K562 (cell line): ENCODE data around the gene SIRT7. TPM values are rescaled to one million over a fixed set of nuclear protein-coding genes. Genes with fewer than 3 reads are reported as not detected.
A peak's percentile ranks its signal among the peaks of the same experiment; 100 is the strongest.

Experiments used
- ATAC-seq: fragments of 200-7000 bp; cut with Tn5 transposase; 3 replicates; pipeline ENCODE4 v1.9.1; 2020; ENCODE audit warnings: moderate library complexity
- BruUV-seq: library from RNA; stranded (reverse); fragments of 400-500 nt; replicated peaks from 2 replicates; lab custom pipeline; 2021; lab: Mats Ljungman, UMichigan
- CTCF ChIA-PET: fragments of 300-600 bp; formaldehyde crosslinking; extraction: SDS; loops from one replicate; lab custom pipeline; 2021; ENCODE audit warnings: low intra/inter-chr PET ratio; lab: Yijun Ruan, JAX
- POLR2A ChIA-PET: fragments of 300-600, 350-650 bp; sonication (Branson Sonifier 250); formaldehyde crosslinking; extraction: SDS; loops from one replicate; lab custom pipeline; 2021; ENCODE audit warnings: antibody characterized with exemption, inconsistent platforms; lab: Yijun Ruan, JAX
- DNase-seq, 4 experiments: peaks; one replicate each; pipeline versions ENCODE4 v3.0.0 to v3.0.0-alpha.2; 2011 to 2018; ENCODE audit warnings: low spot score in 3 of 4, mixed read lengths in 3 of 4; ENCODE audit errors: extremely low read depth in 1 of 4
- FAIRE-seq: peaks from 2 replicates; lab custom pipeline; 2011; peaks lifted over from hg19 to GRCh38; lab: Jason Lieb, UNC
- H2AFZ ChIP-seq: 2 replicates; pipeline ENCODE4 v1.6.0; 2011; ENCODE audit warnings: low read depth, low read length, control low read depth, inconsistent platforms
- H3K27ac ChIP-seq: fragments of 200-600 bp; 3 replicates; pipeline ENCODE4 v1.8.0; 2011; ENCODE audit warnings: low read depth, mild to moderate bottlenecking, control low read depth, inconsistent platforms, low read length, moderate library complexity, mixed read lengths; ENCODE audit errors: extremely low read depth
- H3K27me3 ChIP-seq, 2 experiments: fragments of 300-600 bp in 1 of 2; 2 replicates in 1 of 2; 3 replicates in 1 of 2; pipeline versions ENCODE4 v1.6.0 to v1.8.0; 2011; ENCODE audit warnings: inconsistent platforms in 2 of 2, low read length in 2 of 2, mild to moderate bottlenecking in 1 of 2, mixed read lengths in 1 of 2, moderate library complexity in 1 of 2; ENCODE audit not compliant: control insufficient read depth in 2 of 2, insufficient read depth in 2 of 2
- H3K36me3 ChIP-seq: fragments of 300-600 bp; 3 replicates; pipeline ENCODE4 v1.8.0; 2011; ENCODE audit warnings: mild to moderate bottlenecking, low read length, inconsistent platforms; ENCODE audit not compliant: control insufficient read depth, insufficient read depth
- H3K4me1 ChIP-seq, 2 experiments: fragments of 200-600 bp in 1 of 2; replicated peaks in 1 of 2; 2 replicates in 1 of 2; 3 replicates in 1 of 2; pipeline versions ENCODE4 v1.5.1 to v1.8.0; 2011; ENCODE audit warnings: inconsistent platforms in 2 of 2, low read length in 2 of 2, mild to moderate bottlenecking in 1 of 2, mixed read lengths in 1 of 2, moderate library complexity in 1 of 2; ENCODE audit not compliant: control insufficient read depth in 2 of 2, insufficient read depth in 2 of 2
- H3K4me2 ChIP-seq: 2 replicates; pipeline ENCODE4 v1.6.1; 2011; ENCODE audit warnings: low read length, control low read depth, inconsistent platforms, mixed read lengths; ENCODE audit not compliant: insufficient read depth
- H3K4me3 ChIP-seq: fragments of 200-600 bp; sonication (generic), shearing (Covaris generic); 2 replicates; pipeline ENCODE4 v1.5.1; 2016; ENCODE audit warnings: control low read depth, inconsistent platforms
- H3K79me2 ChIP-seq: fragments of 200-600 bp; 3 replicates; pipeline ENCODE4 v1.8.0; 2011; ENCODE audit warnings: low read length, inconsistent platforms; ENCODE audit not compliant: control insufficient read depth, insufficient read depth
- H3K9ac ChIP-seq, 2 experiments: 2 replicates each; pipeline versions ENCODE4 v1.6.0 to v1.6.1; 2011; ENCODE audit warnings: low read depth in 2 of 2, low read length in 2 of 2, control low read depth in 1 of 2, inconsistent platforms in 1 of 2, mild to moderate bottlenecking in 1 of 2, mixed read lengths in 1 of 2; ENCODE audit not compliant: insufficient read depth in 1 of 2
- H3K9me1 ChIP-seq: one replicate; pipeline ENCODE4 v1.6.0; 2011; ENCODE audit warnings: inconsistent platforms, mild to moderate bottlenecking, low read length, moderate library complexity; ENCODE audit not compliant: control insufficient read depth, insufficient read depth
- H3K9me3 ChIP-seq: replicated peaks from 2 replicates; pipeline ENCODE4 v1.5.1; 2011; ENCODE audit warnings: low read depth, low read length, inconsistent platforms; ENCODE audit not compliant: control insufficient read depth, insufficient read depth
- H4K20me1 ChIP-seq: replicated peaks from 2 replicates; pipeline ENCODE4 v1.6.1; 2011; ENCODE audit warnings: low read length, inconsistent platforms, mixed read lengths; ENCODE audit not compliant: control insufficient read depth, insufficient read depth
- CEBPB ChIP-seq: fragments of 450-650 bp; IDR thresholded peaks from 2 replicates; pipeline ENCODE4 v1.6.1; 2016; ENCODE audit warnings: missing genetic modification characterization, missing compliant biosample characterization
- GABPB2 ChIP-seq: fragments of 250-450 bp; sonication (Bioruptor Pico); conservative IDR thresholded peaks from 2 replicates; pipeline ENCODE4 v1.5.1; 2021; ENCODE audit warnings: mild to moderate bottlenecking
- ILK ChIP-seq: fragments of 450-650 bp; IDR thresholded peaks from 2 replicates; pipeline ENCODE4 v1.6.1; 2016; ENCODE audit warnings: missing genetic modification characterization, low read depth, mild to moderate bottlenecking, missing compliant biosample characterization, moderate library complexity, borderline replicate concordance
- POLR2G ChIP-seq: fragments of 200-400 bp; formaldehyde crosslinking; IDR thresholded peaks from 2 replicates; pipeline ENCODE4 v1.6.1; 2017; ENCODE audit warnings: low read depth, mild to moderate bottlenecking, antibody characterized with exemption, low read length, moderate library complexity
- WGBS: fragments of 100-300 bp; shearing (Covaris generic); methylation state at CpG from one replicate; pipeline ENCODE4 v1.1.6; 2016; ENCODE audit warnings: low coverage, mixed read lengths; ENCODE audit not compliant: insufficient coverage; ENCODE audit errors: missing lambda C conversion rate; 5-methylcytosine and 5-hydroxymethylcytosine counted together
- in situ Hi-C: fragments of 300-500 bp; cut with MboI; formaldehyde crosslinking; loops from 4 replicates; pipeline ENCODE4 v1.15.0; 2018; ENCODE audit warnings: inconsistent platforms, mixed read lengths
- intact Hi-C: fragments of 100-400 bp; cut with micrococcal nuclease; formaldehyde crosslinking; loops from 2 replicates; pipeline ENCODE4 v1.14.2; 2022
- polyA plus RNA-seq, 8 experiments: library from polyadenylated mRNA; depleted of rRNA in 4 of 8; stranded (reverse) in 5 of 8; unstranded in 3 of 8; fragments of >200 nt; fragmentation: Nextera tagmentation in 2 of 8; fragmentation: Illumina TruSeq in 1 of 8; extraction: Ambion mirVana in 2 of 8; extraction: Trizol in 1 of 8; gene quantifications; 2 replicates each; pipeline versions ENCODE4 v1.2.1 to v1.2.3, GENCODE V29; 2011 to 2014; ENCODE audit warnings: inconsistent platforms in 1 of 8, missing spikeins in 1 of 8
- total RNA-seq, 7 experiments: library from RNA; depleted of rRNA in 6 of 7; stranded (reverse); fragments of >200 nt in 6 of 7; fragmentation: Illumina TruSeq in 2 of 7; extraction: Trizol in 2 of 7; gene quantifications; 2 replicates each; pipeline versions ENCODE4 v1.2.1 to v1.2.3, GENCODE V29; 2011 to 2021; ENCODE audit warnings: low replicate concordance in 1 of 7
- TF ChIP-seq, protein P1 (sequence below): sonication (generic); formaldehyde crosslinking; IDR thresholded peaks from 2 replicates; pipeline ENCODE4 v1.8.0; 2022; ENCODE audit warnings: mild to moderate bottlenecking, low read depth, missing genetic modification reagents
- TF ChIP-seq, protein P2 (sequence below): sonication (generic); formaldehyde crosslinking; IDR thresholded peaks from 2 replicates; pipeline ENCODE4 v1.9.0; 2022; ENCODE audit warnings: mild to moderate bottlenecking, missing genetic modification reagents
- TF ChIP-seq, protein P3 (sequence below), 3 experiments: IDR thresholded peaks in 2 of 3; conservative IDR thresholded peaks in 1 of 3; 2 replicates each; pipeline ENCODE4 v1.5.1; 2011 to 2012; ENCODE audit warnings: low read length in 3 of 3, mild to moderate bottlenecking in 3 of 3, control low read depth in 2 of 3, improper control_type of control experiment in 1 of 3, inconsistent platforms in 1 of 3, low read depth in 1 of 3, mixed read lengths in 1 of 3, moderate library complexity in 1 of 3; ENCODE audit not compliant: insufficient read depth in 2 of 3

The SIRT7 gene
- total and polyA plus RNA-seq, 9 of the 15 experiments (the other 6 are each of a cell fraction or from before 2014, with no cell fraction given): 1.6 to 54.8 (median 20.3) TPM

DNA sequence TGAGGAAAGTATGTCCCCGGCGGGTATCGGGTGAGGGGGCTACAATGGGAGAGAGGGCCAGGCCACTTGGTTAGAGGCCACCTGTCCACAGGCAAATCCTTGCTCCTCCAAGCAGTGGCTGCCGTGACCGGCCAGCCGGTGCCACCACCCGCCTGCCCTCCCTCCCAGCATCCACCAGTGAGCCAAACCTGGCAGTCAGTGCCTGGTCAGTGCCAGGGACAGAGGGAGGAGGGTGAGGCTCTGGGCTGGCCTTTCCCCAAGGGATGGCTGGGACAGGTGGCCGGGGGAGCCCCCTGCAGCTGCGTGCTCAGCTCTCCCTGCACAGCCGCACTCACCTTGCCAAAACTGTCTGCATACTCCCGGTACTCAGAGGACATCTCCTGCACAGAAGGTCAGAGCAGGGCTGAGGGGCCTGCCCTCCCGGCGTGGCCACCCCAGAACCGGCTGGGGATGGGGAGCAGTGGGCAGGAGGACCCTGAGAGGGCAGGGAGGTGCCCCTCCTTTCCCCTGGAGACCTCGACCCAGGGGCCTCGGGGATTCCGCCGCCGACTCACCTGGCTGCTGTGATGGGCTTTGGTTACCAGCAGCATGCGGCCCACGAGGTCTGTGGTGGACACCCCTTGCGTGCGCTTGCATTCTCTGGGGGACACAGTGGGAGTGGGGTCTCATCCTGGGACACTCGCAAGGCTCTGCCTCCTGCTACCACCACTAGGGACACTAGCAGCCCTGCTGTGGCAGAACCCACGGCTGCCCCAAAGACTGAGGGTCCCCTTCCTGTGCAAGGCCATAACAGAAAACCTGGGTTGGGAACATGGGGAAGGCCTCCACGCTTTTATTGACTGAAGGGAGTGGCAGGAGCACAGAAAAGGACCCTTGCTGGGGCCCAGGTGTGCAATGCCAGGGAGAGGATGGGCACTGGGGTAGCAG is 10.5 kb downstream of the SIRT7 start:
- peak overlapping the region in 1 of 2 experiments; percentile 45; a peak in 2 of 4 replicates for H3K9ac ChIP-seq
- H3K4me1 ChIP-seq: peaks cover 23 to 95% of the 10 kb centered on the region in 2 experiments
- ATAC-seq: no peak
- TF ChIP-seq, protein P1, sequence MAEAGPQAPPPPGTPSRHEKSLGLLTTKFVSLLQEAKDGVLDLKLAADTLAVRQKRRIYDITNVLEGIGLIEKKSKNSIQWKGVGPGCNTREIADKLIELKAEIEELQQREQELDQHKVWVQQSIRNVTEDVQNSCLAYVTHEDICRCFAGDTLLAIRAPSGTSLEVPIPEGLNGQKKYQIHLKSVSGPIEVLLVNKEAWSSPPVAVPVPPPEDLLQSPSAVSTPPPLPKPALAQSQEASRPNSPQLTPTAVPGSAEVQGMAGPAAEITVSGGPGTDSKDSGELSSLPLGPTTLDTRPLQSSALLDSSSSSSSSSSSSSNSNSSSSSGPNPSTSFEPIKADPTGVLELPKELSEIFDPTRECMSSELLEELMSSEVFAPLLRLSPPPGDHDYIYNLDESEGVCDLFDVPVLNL (CRISPR knock-in tag): no peak
- TF ChIP-seq, protein P2, sequence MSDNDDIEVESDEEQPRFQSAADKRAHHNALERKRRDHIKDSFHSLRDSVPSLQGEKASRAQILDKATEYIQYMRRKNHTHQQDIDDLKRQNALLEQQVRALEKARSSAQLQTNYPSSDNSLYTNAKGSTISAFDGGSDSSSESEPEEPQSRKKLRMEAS (CRISPR knock-in tag): no peak
- peak; percentile 54 for TF ChIP-seq POLR2G
- TF ChIP-seq CEBPB: no peak
- no peak for TF ChIP-seq GABPB2 (CRISPR knock-in tag)
- TF ChIP-seq ILK (tag): no peak
- TF ChIP-seq, protein P3, sequence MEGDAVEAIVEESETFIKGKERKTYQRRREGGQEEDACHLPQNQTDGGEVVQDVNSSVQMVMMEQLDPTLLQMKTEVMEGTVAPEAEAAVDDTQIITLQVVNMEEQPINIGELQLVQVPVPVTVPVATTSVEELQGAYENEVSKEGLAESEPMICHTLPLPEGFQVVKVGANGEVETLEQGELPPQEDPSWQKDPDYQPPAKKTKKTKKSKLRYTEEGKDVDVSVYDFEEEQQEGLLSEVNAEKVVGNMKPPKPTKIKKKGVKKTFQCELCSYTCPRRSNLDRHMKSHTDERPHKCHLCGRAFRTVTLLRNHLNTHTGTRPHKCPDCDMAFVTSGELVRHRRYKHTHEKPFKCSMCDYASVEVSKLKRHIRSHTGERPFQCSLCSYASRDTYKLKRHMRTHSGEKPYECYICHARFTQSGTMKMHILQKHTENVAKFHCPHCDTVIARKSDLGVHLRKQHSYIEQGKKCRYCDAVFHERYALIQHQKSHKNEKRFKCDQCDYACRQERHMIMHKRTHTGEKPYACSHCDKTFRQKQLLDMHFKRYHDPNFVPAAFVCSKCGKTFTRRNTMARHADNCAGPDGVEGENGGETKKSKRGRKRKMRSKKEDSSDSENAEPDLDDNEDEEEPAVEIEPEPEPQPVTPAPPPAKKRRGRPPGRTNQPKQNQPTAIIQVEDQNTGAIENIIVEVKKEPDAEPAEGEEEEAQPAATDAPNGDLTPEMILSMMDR (IDR thresholded peaks at IDR 0.05 in 2 of 3, conservative IDR thresholded peaks at IDR 0.05 in 1 of 3; ENCODE audit: insufficient read depth in 2 of 3, low read depth in 1 of 3, low read length in 3 of 3): 0 out of 6 replicates have a peak, but pooled peaks of 2 of the 3 experiments have one; percentile 0 to 14
- H3K9me1 ChIP-seq: peaks cover 3% of the 10 kb centered on the region
- FAIRE-seq: no peak
- ChIA-PET POLR2A (interaction anchor here (0.9 to 1.3 kb wide), 3 partner anchors 10 to 16 kb away, joined by 3 read pairs; no protein-coding TSS in a partner anchor), CTCF (no interaction called here)
- H3K4me3 ChIP-seq: no peak overlapping the region
- H4K20me1 ChIP-seq: peaks cover 6% of the 10 kb centered on the region
- intact Hi-C loops (no loop called here), in situ Hi-C loops (no loop called here)
- H3K27me3 ChIP-seq: no peaks in the 10 kb centered on the region
- WGBS: 94% methylated on average over 22 of the region's 26 CpGs
- peaks cover 23% of the 10 kb centered on the region for H3K79me2 ChIP-seq
- H2AFZ ChIP-seq: no peak overlapping the region
- BruUV-seq: no TSS peak
- DNase-seq: no peak
- H3K36me3 ChIP-seq: peaks cover 76% of the 10 kb centered on the region; the same call in 2 of the 3 replicates
- no peaks in the 10 kb centered on the region for H3K9me3 ChIP-seq
- no peak overlapping the region for H3K4me2 ChIP-seq
- H3K27ac ChIP-seq: no peak overlapping the region
